Stimulated activated CD4-positive, alpha-beta T cell treated with anti-CD3 and anti-CD28 coated beads, Interleukin-2, amount 100 ng/mL, for 24 hours (primary cell): ENCODE measurements around the gene ACIN1.
A peak's percentile ranks its signal among the peaks of the same experiment; 100 is the strongest.

Source experiments
- DNase-seq, 2 donors: peaks; one replicate each; pipeline ENCODE4 v3.0.0-alpha.2; 2020

Gene ACIN1

DNA sequence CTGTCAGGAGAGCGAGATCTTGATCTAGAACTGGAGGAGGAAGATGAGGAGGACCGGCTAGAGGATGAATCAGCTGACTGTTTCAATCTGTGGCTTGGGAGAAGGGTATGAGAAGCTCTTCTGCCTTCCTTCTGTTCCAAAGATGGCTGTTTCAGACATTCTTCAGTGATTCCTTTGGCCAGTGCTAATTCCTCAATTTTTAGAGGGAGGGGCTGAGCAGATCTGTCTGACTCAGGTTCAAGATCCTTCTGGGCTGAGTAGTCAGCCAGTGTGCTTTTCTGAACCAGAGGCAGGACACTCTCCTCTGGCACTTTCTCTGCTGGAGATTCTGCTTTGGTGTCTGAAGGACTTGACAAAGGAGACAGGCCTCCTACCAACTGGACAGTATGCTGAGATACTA is 15.2 kb downstream of the ACIN1 start:
- no peak for DNase-seq

DNA sequence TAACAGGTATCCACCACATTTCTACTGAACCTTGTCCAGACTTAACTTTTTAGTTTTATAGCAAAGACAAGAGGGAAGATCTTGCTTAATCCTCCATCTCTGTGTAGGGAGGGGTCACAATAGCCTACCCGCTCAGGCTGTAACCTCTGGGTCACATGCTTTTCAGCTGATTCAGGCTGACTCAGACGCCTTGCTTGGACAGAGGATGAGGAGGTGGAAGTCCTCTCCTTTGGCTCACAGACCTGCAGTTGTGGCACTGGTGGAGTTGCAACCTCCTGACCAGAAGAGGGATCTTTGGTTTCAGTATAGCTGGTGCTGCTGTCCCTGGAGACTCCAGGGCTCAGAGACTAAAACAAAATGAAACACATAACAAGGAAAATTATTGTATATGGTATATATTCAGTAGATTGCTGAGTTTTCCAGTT is 16.2 kb downstream of the ACIN1 start:
- no peak for DNase-seq

DNA sequence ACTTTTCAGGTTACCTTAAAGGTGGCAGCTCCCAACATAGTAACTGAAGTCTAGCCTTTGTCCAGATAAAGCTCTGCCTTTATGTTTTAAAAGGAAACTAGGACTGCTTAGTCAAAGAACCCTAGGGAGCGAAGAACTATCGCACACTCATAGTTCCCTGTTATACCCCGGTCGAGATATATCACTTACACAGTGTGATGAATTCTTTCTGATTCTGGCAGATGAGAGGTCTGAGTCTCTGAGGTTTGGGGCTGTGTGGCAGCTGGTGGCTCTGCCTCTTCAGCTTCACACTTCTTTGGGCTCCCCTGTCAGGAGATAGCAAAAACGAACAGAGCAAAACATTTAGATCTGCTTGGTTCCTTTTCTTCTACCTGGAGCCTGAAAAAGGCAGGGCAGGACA is 17.0 kb downstream of the ACIN1 start:
- no peak for DNase-seq

DNA sequence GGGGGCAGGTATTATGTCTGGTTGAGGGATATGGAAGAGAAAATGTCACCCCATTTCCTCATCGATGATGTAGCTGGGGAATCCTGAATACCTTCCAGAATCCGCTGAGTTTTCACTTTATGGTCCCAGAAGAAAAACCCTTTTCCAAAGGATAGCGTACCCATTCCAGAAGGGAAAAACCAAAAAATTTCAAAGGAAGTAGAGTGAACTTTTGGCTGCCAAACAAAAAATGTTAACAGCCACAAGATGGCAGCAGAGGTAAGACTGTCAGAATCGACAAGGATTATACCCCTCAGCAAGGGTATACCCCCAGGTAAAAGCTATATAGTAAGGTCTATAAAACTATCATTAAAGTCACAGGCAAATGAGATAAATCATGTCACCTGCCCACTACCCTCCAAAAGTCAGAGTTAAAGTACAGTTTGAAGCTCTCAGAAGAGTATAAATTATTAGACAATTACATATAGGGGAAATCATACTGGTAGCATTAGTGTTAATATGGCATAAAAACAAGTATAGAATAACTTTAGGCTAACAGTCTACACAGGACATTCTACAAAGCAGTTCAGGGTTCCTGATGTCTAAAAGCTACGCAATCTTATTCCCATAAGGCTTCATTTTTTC is 18.0 kb downstream of the ACIN1 start:
- peak in 1 of 2 donors; percentile 42 for DNase-seq

DNA sequence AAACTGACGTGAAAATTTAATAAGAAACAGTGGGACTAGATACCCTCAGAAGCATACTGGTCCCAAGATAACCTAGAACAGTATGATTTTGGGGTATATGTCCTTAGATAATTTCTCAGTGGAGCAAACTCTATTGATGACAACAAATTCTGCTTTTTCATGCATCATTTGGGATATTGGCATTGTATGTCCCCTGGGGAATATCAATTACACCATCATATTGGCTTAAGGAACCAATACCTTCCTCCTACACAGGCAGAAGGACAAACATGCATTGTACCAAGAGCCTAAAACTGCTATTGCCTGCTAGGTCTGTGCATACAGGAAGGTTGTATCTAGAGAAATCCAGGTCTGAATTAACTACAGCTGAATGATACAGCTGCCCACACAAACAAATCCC is 20.0 kb downstream of the ACIN1 start:
- no peak for DNase-seq

DNA sequence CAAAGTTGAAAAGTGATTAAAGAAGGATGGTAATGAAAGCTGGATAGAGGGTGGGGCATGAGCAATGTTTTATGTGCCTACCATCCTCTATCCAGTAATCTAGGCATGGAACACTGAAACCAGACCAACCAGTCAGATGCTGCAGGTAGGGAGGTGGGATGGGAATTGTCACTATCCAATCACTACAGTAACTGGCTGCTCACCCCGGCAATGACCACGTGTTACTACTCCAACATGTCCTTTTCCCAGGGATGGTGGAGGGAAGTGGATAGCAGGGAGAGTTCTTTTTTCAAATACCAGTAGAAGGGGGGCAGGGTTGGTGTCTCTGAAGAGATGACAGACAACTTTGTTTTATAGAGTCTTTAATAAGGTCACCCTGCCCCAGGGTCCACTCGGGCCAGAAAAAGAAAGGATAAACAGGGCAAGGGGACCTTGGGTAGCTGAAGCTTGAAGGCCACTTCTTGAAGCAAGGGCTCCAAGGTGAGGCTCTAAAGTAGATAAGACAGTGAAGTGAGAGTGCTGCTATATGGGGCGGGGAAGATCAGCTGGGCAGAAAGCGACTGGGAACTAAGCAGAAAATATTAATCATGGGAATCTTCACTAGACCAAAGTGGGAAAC is 22.9 kb downstream of the ACIN1 start:
- no peak for DNase-seq

DNA sequence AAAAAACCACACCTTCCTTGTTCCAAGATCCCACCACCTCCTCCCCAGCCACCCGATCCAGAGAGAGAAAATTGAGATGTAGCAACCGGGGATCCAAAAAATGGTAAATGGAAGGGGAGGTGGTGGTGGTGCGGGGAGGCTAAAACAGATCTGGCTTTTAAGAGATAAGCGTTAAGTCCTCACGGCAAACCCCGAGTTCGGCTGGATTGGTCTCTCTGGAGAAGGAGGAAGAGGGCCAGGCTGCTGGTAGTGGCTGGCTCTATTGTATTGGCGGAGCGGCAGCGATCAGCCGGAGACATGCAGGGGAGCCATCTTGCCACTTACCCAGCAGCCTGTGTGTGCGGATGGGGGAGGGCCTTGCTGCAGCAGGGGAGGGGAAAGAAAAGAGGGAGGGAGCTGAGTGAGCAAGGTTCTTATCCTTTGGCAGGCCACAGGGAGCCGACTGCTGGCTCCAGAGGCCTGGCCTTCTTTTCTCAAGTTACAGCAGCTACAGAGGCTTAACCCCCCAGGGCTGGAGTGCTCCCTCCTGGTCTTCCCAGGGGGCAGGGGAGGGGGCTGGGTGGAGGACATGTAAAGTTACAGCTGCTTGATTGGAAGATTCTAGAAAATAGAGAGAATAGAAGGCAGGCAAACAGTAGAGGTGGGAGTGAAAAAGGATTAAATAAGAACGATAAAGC is 23.6 kb downstream of the ACIN1 start:
- peak; percentile 76 to 83 for DNase-seq

DNA sequence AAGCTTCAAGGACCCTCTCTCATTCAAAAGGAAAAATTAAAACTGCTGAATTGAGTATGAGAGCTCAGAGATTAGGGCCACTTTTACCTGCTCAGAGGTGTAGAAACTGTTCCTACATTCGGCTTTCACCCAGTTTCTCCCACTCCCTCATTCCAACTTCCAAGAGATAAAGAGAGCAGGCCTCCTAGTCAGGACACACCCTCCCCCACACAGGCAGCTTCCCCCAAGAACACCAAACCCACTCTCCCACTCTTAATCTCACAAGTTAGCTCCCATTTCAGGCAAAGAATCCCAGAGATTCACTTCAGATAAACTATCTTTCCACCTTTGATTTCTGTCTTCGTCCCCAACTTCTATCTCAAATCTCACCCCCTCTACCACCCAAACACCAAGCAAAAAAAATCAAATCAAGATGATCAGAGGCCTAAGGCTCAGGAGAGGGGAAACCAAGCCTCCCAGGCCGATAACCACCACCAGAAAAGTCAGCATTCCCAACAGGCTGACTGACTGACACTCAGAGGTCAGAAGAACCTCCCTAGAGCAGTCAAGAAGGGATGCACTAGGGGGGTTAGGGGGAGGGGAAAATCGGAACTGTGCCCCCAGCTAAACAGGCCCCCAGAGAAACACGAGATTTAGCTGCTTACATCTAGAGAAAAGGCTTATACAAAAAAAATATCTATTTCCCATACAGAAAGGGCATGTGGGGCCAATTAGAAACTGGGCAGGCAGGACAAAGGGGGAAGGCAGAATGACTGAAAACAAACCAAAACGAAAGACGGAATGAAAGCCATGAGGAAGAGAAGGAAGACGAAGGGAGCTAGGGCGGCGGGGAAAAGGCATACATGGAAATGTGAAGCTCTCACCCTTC is 24.4 kb downstream of the ACIN1 start:
- DNase-seq = no peak

DNA sequence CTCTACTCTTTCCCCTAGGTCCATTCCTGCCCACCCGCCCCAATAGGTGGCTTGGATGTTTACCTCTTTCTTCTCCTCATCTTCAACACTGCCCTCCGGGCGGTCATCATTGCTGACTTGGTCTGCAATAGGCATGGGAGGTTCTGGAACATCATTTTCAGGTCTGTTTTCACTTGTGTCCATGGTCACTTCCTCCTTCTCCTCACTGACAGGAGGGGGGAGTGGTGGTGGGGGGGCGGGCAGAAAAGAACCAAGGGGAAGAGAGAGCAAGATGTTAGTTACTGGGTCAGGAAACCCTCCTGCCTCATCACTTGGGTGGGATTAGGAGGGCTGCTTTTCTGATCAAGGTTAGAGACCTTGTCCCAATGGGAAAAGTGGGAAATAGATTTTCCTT is 25.5 kb downstream of the ACIN1 start:
- no peak for DNase-seq

DNA sequence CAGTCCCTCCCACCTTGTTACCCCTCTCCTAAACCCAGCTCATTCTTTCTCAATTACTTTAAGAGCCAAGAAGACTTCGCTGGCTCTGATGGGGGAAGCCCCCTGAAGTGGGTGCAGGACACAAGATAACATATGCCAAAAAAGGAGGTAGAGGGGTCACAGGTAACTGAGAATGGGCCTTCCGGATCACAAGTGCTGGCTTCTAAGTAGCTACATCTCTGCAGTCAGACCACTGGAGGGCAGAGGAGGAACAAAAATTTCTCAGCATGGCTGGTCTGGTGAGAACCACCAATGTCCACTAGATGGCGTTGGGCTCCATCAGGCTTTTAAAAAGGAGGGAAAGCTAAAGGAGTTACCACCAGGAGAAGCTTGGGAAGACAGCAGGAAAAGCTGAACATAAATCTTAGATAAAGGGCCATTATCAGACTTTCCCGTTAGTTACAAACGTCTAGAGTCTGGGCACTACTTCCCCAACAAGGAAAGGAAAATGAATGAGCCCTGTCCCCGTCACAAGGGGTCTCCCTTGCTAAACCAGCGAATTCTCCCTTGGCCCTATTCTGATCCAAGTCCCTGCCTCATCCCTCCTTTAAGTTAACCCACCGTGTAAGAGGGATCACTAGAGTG is 26.0 kb downstream of the ACIN1 start:
- peak; percentile 72 to 77 for DNase-seq

DNA sequence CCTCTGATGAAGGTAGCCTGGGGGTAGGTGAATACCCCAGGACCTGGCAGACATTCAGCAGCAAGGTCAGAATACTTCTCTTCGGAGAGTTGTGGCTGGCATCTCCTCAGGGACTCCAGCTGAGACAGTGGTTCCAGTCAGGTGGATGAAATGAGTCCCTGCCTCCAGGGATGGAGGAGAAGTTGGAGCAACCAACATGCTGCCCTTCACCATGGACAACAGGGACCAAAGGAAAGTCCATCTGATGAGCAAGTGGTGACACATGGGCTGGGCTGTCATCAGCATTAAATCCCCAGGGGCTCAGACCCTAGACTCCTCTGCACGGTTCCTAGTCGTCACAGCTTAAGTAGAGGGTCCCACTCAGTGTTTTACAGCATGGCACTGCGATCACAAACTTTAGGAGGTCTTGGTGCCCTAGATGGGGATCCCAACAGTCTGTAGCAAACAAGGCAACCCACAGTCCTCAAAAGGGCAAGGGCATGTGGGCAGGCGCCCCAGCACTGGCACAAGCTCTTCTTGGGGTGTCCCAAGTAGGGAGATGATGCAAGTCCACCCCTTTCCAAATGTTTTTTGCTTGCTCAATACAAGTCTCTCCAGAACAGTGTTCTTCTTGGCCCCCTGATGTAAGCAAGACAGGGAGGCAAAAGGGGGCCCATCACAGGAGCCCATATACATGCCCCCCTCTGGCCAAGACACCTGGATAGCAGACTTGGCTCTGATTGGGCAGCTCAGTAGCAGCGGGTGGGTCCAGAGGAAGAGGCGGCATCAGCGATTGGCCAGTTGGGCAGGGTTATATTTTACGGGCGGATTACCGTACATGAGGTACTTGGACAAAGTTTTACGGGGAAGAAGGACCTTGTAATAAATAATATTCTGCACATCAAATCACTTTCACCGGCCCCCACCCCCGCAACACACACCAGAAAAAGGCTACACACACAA is 26.8 kb downstream of the ACIN1 start:
- DNase-seq = no peak

DNA sequence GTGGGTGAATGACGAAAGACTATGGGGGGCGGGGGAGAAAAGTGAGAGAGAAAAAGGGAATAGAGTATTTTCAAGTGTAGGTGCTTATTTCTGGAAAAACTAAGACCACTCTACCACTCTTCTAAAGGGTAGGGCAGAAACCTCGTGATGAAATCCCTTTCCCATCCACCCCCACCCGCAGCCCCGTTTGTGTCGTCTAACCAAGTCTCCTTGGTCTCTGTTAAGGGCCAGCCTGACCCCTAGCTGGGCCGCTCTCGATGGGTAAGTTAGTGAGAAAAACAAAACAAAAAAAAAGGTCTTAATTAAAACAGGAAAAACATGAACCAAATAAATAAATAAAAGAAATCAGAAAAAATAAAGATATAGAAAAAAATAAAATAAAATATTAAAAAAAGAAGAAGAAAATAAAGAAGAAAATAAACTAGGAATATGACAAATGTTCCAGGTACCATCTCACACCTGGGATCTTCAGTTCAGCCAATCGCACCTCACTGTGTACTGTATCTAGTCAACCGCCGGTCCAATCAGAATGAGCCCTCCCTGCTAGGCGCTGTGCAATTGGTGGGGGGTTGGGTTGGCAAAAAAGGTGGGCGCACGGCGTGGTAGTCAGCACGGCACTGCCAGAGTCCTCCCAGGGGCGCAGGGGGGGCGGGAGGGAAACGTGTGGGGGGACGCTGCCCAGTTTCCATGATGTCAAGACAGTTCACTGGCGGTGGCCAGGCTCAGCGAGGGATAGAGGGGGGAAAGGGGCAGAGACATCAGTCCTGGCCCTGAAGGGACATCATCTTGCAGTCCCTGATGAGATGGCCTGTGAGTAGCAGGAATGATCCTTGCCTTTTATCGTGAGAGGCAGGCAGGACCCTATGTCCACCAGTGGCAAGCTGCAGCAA is 27.8 kb downstream of the ACIN1 start:
- no peak for DNase-seq

DNA sequence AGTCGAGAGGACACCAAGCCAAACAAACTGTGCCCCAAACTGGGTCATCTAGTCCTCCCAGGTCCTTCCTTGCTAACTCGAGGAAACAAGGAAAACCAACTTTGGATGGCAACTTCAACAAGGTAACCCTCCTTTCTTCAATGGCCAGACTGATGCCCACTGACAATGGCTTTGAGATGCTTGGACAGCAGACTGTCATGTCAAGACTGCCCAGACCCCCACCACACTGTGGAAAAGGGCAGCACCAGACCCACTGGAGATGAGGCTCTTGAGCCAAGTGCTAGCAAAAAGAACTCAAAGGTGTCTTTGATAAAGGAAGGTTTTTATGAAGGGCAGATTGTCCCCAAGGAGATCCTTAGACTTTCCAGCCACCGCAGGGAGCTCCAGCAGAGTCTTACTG is 28.6 kb downstream of the ACIN1 start:
- no peak for DNase-seq

DNA sequence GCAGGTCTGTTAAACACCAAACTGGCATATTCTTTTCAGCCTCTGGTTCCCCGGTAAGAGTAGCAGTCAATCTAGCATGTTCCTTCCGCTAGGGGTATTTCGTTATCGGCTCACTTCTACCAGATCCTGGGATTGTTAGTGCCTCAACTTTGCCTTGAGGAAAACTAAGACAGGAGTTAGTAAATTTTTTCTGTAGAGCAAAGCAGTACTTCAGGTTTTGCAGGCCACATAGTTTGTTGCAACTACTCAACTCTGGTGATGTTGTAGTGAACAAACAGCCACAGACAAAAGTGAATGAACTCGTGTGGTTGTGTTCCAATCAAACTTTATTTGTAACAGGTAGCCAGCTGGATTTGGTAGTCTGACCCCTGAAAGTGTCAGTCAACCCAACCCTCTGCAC is 31.3 kb downstream of the ACIN1 start:
- no peak for DNase-seq

DNA sequence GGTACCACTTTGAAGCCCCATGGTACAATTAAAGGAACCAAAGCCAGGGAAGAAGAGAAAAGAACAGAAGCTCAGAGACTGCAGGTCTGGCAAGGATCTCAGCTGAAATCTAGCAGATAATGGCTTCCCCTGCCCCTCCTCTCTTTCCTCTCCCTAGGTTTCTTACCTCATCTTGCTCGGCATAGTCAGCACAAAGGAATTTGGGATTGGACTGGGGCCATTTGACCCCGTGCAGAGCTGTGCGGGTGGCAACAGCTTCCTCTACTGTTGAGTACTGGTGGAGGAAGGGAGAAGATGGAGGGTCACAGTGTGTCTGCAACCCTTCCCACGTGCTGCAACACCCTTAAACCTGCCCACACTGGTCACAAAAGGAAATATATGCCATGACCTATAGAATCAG is 32.9 kb downstream of the ACIN1 start:
- DNase-seq = no peak

DNA sequence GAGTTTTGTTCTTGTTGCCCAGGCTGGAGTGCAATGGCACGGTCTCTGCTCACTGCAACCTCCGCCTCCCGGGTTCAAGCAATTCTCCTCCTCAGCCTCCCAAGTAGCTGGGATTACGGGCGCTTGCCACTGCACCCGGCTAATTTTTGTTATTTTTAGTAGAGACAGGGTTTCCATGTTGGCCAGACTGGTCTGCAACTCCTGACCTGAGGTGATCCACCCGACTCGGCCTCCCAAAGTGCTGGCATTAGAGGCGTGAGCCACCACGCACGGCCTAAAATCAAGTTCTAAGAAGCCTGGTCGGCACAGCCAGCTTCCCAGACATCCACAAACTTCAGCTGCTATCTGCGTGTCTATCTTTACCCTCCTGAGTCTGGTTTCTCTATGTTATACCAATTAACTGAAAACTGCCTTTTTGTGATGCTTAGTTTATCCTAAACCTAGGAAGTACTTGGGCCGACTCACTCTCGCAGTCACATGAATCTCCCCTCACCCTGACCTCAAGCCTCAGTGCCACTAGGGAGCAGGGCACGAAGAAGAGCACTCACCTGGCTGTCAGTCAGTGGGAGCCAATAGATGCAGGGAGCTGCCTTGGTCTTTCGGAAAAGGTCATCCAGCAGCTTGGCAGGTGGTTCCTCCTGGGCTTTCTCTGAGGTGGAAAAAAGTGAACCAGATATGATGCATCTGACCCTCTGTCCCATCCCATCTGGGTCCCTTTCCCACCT is 34.2 kb downstream of the ACIN1 start:
- DNase-seq = no peak

DNA sequence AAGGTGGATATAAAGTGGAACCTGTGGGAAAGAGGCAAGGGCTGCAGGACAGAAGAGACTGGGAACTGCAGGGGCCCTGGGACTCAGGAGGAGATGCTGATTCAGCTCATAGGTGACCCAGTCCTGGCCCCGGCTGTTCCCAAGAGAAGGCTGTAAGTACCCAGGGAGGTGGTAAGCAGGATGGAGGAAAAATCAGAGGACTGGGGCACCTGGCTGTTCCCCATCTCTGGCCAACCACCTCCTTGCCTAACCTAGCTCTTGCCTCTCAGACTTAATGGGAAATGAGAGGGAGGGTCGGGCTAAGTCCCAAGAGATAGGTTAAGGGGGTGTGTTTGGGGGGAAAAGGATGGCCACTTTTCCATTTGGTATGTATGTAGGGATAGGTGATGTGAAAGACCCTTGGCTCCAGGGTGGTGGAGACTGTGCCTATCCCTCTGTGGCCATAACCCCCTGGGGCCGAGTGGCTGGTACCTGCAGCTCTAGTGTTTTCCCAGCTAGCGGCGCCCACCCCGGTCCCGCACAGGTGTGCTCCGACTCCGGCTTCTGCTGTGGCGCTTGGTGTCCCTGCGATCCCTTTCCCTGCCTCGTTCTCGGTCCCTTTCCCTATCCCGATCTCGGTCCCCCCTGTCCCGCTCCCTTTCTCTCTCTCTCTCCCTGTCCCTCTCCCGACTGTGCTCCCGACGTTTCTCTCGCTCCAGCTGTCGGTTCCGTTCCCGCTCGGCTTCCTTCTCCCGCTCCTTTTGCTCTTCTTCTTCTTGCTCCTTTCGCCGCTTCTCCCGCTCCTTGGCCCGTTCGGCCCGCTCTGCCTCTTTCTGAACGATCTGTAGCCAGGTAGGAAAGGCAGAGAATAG is 36.1 kb downstream of the ACIN1 start:
- DNase-seq = no peak

DNA sequence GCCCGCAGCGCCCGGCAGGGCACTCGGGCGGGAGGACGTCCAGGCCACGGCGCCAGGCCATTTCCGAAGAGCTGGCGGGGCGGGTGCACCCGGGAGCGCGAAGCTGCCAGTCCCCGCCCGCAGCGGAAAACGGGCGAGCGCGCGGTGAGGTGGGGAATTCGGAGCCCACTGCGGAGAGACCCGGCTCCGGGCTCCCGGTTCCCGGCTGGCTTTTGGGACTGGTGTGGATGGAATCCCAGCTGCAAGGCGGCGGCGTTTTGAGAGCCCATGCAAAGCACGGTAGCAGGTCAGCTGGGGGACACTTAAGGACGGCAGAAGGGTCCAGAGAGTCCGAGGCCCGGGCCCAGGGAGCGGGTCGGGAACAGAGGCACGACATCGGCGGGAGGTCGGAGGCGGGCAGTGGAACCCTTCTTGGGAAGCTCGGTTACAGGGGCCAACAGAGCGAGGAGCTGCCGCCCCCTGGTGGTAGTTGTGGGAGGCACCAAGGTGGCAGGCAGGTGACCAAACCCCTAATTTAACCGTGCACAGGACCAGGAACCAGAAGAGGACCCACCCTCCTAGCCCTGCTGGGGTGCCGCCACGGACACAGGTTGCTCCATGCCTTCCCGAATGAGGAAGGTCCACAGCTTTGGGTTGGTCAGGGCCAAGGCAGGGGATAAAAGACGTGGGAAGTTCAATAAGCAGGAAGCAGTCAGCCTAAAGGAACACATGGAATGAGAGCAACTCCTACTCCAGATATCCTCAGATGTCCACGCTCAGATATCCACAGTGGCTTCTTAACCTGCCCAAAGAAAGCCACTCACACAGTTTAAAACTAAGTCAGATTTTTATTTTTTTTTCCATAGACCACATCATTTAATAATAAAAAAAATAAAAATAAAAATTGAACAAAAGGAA is 36.9 kb downstream of the ACIN1 start:
- peak; percentile 92 for DNase-seq
